Naive thymus-derived CD4-positive, alpha-beta T cell (primary cell): ENCODE data around the gene COL19A1. TPM values are rescaled to one million over a fixed set of nuclear protein-coding genes. Genes with fewer than 3 reads are reported as not detected.

Experiments used
- ATAC-seq: fragments of 150-1000 bp; cut with Tn5 transposase; 2 replicates; pipeline ENCODE4 v1.10.0; 2021; ENCODE audit warnings: mild to moderate bottlenecking, moderate library complexity
- CTCF ChIA-PET: fragments of 350-600 bp; sonication (Branson Sonifier 250); formaldehyde crosslinking; loops from one replicate; lab custom pipeline; 2021; ENCODE audit warnings: antibody characterized with exemption; lab: Charles Lee
- POLR2A ChIA-PET: fragments of 350-600 bp; sonication (Branson Sonifier 250); formaldehyde crosslinking; loops from one replicate; lab custom pipeline; 2021; ENCODE audit warnings: antibody characterized with exemption, inconsistent platforms; lab: Charles Lee
- DNase-seq, 9 donors: peaks; one replicate each; pipeline versions ENCODE4 v3.0.0 to v3.0.0-alpha.2; 2020 to 2022; ENCODE audit warnings: mixed read lengths in 1 of 9
- H3K27ac ChIP-seq: one replicate; pipeline ENCODE4 v1.7.0; 2013; ENCODE audit warnings: mild to moderate bottlenecking, low read depth, low read length, moderate library complexity
- H3K27me3 ChIP-seq, 2 donors: one replicate each; pipeline ENCODE4 v1.7.0; 2013; ENCODE audit warnings: low read length in 2 of 2, mild to moderate bottlenecking in 2 of 2, moderate library complexity in 2 of 2; ENCODE audit not compliant: control insufficient read depth in 2 of 2, insufficient read depth in 2 of 2
- H3K36me3 ChIP-seq, 3 experiments: 1 replicate in 2 of 3; 2 replicates in 1 of 3; pipeline ENCODE4 v1.7.0; 2013; ENCODE audit warnings: low read length in 3 of 3, mild to moderate bottlenecking in 3 of 3, moderate library complexity in 1 of 3; ENCODE audit not compliant: insufficient read depth in 3 of 3, control insufficient read depth in 2 of 3
- H3K4me1 ChIP-seq, 2 donors: one replicate each; pipeline ENCODE4 v1.7.0; 2013; ENCODE audit warnings: low read length in 2 of 2, mild to moderate bottlenecking in 2 of 2, moderate library complexity in 1 of 2; ENCODE audit not compliant: control insufficient read depth in 2 of 2, insufficient read depth in 2 of 2
- H3K4me3 ChIP-seq: 2 replicates; pipeline ENCODE4 v1.7.0; 2013; ENCODE audit warnings: mild to moderate bottlenecking, low read length
- H3K9me3 ChIP-seq, 3 experiments: 1 replicate in 2 of 3; 2 replicates in 1 of 3; pipeline ENCODE4 v1.7.0; 2013; ENCODE audit warnings: low read length in 3 of 3; ENCODE audit not compliant: control insufficient read depth in 2 of 3
- H3K27ac Mint-ChIP-seq, 9 donors: one replicate each; pipeline ENCODE4 v1.8.0; 2020 to 2022; ENCODE audit warnings: mixed read lengths in 9 of 9, mild to moderate bottlenecking in 8 of 9, moderate library complexity in 5 of 9, inconsistent platforms in 2 of 9
- H3K27me3 Mint-ChIP-seq, 5 donors: one replicate each; pipeline ENCODE4 v1.8.0; 2021 to 2022; ENCODE audit warnings: mixed read lengths in 5 of 5, mild to moderate bottlenecking in 1 of 5
- H3K36me3 Mint-ChIP-seq, 5 donors: one replicate each; pipeline ENCODE4 v1.8.0; 2020 to 2022; ENCODE audit warnings: mixed read lengths in 5 of 5, mild to moderate bottlenecking in 3 of 5, inconsistent platforms in 1 of 5
- H3K4me1 Mint-ChIP-seq, 7 donors: one replicate each; pipeline ENCODE4 v1.8.0; 2020 to 2022; ENCODE audit warnings: mixed read lengths in 7 of 7, mild to moderate bottlenecking in 3 of 7, inconsistent platforms in 1 of 7
- H3K4me3 Mint-ChIP-seq, 10 donors: one replicate each; pipeline ENCODE4 v1.8.0; 2020 to 2022; ENCODE audit warnings: mild to moderate bottlenecking in 10 of 10, mixed read lengths in 10 of 10, moderate library complexity in 6 of 10, inconsistent platforms in 2 of 10
- H3K9me3 Mint-ChIP-seq, 11 donors: one replicate each; pipeline ENCODE4 v1.8.0; 2020 to 2022; ENCODE audit warnings: mixed read lengths in 11 of 11, mild to moderate bottlenecking in 4 of 11, inconsistent platforms in 1 of 11, moderate library complexity in 1 of 11
- intact Hi-C, 2 donors: fragments of 100-400 bp; cut with micrococcal nuclease; formaldehyde crosslinking; loops; one replicate each; pipeline ENCODE4 v1.15.1; 2023
- polyA plus RNA-seq, 2 donors: library from polyadenylated mRNA; unstranded; fragments of 300-500 nt; fragmentation: Illumina TruSeq; gene quantifications; one replicate each; pipeline ENCODE4 v1.2.3, GENCODE V29; 2021
- total RNA-seq, 6 experiments: library from RNA in 5 of 6; stranded (reverse) in 5 of 6; gene quantifications; 1 replicate in 5 of 6; 2 replicates in 1 of 6; pipeline ENCODE4 v1.2.3 and lab custom pipeline; 2021 to 2026

COL19A1 gene
- total and polyA plus RNA-seq, 7 experiments from 2014 or later: 0.02 to 1.3 (median 0.32) TPM; not detected in 2

DNA sequence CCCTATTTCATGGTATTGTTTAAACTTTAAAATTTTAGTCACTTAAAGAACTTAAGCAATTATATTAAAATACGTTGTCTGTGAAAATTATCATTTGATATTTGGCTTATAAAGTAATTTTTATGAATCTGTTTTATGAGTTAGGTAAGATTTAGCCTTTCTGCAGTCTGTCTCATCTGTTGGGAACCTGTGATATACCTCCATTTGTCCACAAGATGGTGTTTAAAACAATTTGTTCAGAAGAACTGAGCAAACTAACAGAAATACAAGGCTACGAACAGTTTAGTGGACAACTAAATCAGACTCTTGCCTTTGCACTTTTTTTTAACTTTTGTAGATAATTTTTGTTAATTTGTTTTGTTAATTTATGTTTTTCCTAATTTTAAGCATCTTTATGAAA lies 344.1 kb downstream of the COL19A1 start:
- DNase-seq (no peak), ATAC-seq (no peak)
- no peak overlapping the region for H3K4me3 ChIP-seq
- no peaks in the 10 kb centered on the region for H3K4me1 ChIP-seq
- H3K27me3 ChIP-seq: no peaks in the 10 kb centered on the region
- ChIA-PET POLR2A (no interaction called here), CTCF (no interaction called here)
- Mint-ChIP-seq H3K4me1 (no peaks in the 10 kb centered on the region), H3K4me3 (no peak overlapping the region), H3K36me3 (no peaks in the 10 kb centered on the region), H3K27ac (no peak overlapping the region), H3K27me3 (peaks cover 2 to 21% (median 10%) of the 10 kb centered on the region in 5 donors), H3K9me3 (no peaks in the 10 kb centered on the region)
- no peaks in the 10 kb centered on the region for H3K9me3 ChIP-seq
- H3K36me3 ChIP-seq: no peaks in the 10 kb centered on the region
- H3K27ac ChIP-seq: no peak overlapping the region
- intact Hi-C loops: no loop called here

- no peaks in the 10 kb centered on the region for H3K4me1 ChIP-seq
- no peak for DNase-seq
- Mint-ChIP-seq H3K4me3 (no peak overlapping the region), H3K4me1 (peaks cover 0 to 1% (median 0%) of the 10 kb centered on the region in 7 donors), H3K36me3 (no peaks in the 10 kb centered on the region), H3K27me3 (peaks cover 3 to 34% (median 11%) of the 10 kb centered on the region in 5 donors), H3K9me3 (no peaks in the 10 kb centered on the region), H3K27ac (no peak overlapping the region)
- H3K36me3 ChIP-seq: no peaks in the 10 kb centered on the region
- POLR2A ChIA-PET: no interaction called here
- no peaks in the 10 kb centered on the region for H3K27me3 ChIP-seq
- H3K4me3 ChIP-seq: no peak overlapping the region
- no peak overlapping the region for H3K27ac ChIP-seq
- CTCF ChIA-PET: no interaction called here
- ATAC-seq: no peak
- no peaks in the 10 kb centered on the region for H3K9me3 ChIP-seq
- intact Hi-C loops: no loop called here
Measured at GRCh38 chr6:70215460-70216108, 349.2 kb downstream of the COL19A1 start.

- no peak overlapping the region for H3K4me3 Mint-ChIP-seq
- peaks cover 3 to 34% (median 8%) of the 10 kb centered on the region in 5 donors for H3K27me3 Mint-ChIP-seq
- DNase-seq: no peak
- CTCF ChIA-PET: no interaction called here
- POLR2A ChIA-PET: no interaction called here
- no peak for ATAC-seq
- Histone ChIP-seq H3K27ac (no peak overlapping the region), H3K36me3 (no peaks in the 10 kb centered on the region), H3K9me3 (no peaks in the 10 kb centered on the region), H3K4me1 (no peaks in the 10 kb centered on the region), H3K4me3 (no peak overlapping the region), H3K27me3 (no peaks in the 10 kb centered on the region)
- H3K9me3 Mint-ChIP-seq: no peaks in the 10 kb centered on the region
- H3K36me3 Mint-ChIP-seq: no peaks in the 10 kb centered on the region
- intact Hi-C loops: no loop called here
- peaks cover 0 to 1% (median 0%) of the 10 kb centered on the region in 7 donors for H3K4me1 Mint-ChIP-seq
- H3K27ac Mint-ChIP-seq: no peak overlapping the region
Measured at GRCh38 chr6:70216767-70217166, 350.4 kb downstream of the COL19A1 start.

DNA sequence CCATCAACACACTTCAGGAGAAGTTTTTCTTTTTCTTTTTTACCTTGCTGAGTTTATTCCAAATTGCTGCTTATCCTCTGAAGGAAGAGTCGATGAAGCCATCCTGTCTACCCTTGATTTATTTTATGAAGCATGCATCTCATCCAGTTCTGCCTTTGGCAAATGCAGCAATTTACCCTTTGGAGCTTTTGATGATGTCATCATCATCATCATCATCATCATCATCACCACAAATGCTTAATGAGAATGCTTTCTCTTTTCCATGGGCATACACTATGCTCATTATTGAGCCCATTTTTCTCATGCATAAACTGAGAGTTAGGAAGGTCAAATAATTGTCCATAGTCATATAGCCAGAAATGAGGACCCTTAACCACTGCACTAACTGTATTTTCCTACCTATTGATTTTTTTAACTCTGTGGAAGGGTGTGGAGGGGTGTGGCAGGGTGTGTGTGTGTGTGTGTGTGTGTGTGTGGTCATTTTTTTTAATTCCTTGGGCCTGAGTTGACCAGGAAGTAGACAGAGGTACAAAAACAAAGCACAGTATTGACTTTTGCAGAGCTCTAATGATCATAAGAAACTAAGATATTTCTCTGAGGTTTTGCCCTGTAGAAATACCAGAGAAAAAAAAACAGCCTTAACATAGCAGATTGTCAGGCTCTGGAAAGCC lies 353.7 kb downstream of the COL19A1 start:
- CTCF ChIA-PET: no interaction called here
- POLR2A ChIA-PET: no interaction called here
- no peak overlapping the region for H3K27ac ChIP-seq

DNA sequence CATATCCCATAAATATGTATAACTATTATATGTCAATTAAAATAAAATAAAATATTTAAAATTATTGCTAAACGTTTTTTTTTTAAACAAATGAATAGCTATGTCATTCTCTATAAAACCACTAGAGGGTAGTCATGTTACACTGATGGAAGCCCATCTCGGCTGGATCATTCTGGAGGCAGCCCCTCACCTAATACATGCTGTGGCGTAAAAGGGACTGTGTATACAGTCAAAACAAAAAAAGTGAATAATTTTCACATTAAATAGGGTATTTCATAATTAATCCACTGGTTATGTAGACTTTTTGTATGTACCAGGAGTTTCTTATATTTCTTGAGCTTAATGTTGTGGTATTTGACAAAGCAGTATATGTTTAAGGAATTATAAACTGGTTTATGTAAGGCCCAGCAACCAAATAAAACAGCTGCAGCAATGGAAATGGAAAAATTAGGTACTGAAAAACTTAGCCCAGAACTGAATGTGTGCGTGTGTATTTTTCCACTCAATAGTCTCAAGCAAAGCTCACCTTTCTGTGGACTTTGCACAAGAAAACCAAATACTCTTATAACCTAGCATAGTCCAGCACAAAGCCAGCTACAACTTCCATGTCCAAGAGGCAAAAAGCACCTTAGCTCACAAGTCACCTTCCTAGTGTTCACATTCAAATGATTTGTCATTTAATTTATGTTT lies 354.8 kb downstream of the COL19A1 start:
- intact Hi-C loops: loop anchor here (1.0 to 5.0 kb wide), 6 partner anchors 148 to 792 kb away; partner anchors contain the start of gene B3GAT2 (in 1 of the 2)
- Histone ChIP-seq H3K4me1 (no peaks in the 10 kb centered on the region), H3K27ac (no peak overlapping the region), H3K9me3 (no peaks in the 10 kb centered on the region), H3K36me3 (no peaks in the 10 kb centered on the region), H3K4me3 (no peak overlapping the region), H3K27me3 (no peaks in the 10 kb centered on the region)
- Mint-ChIP-seq H3K9me3 (no peaks in the 10 kb centered on the region), H3K36me3 (no peaks in the 10 kb centered on the region), H3K27me3 (peaks cover 4 to 31% (median 7%) of the 10 kb centered on the region in 5 donors), H3K4me1 (peaks cover 0 to 1% (median 0%) of the 10 kb centered on the region in 7 donors), H3K4me3 (no peak overlapping the region), H3K27ac (no peak overlapping the region)
- DNase-seq (peak in 4 of 9 donors; percentile 3 to 16 (median 11)), ATAC-seq (peak; percentile 50)
- POLR2A ChIA-PET: no interaction called here
- CTCF ChIA-PET: interaction anchor here (0.6 to 1.3 kb wide), 5 partner anchors 9 to 782 kb away, joined by 3 to 10 read pairs (median 3); no protein-coding TSS in a partner anchor

More for the DNA sequence above, 353.7 kb downstream of the COL19A1 start:
- Mint-ChIP-seq H3K4me3 (no peak overlapping the region), H3K27ac (no peak overlapping the region), H3K9me3 (no peaks in the 10 kb centered on the region), H3K4me1 (peaks cover 0 to 1% (median 0%) of the 10 kb centered on the region in 7 donors), H3K36me3 (no peaks in the 10 kb centered on the region), H3K27me3 (peaks cover 2 to 31% (median 6%) of the 10 kb centered on the region in 5 donors)
- DNase-seq (no peak), ATAC-seq (no peak)
- H3K36me3 ChIP-seq: no peaks in the 10 kb centered on the region
- H3K27me3 ChIP-seq: no peaks in the 10 kb centered on the region
- no peaks in the 10 kb centered on the region for H3K4me1 ChIP-seq
- no peaks in the 10 kb centered on the region for H3K9me3 ChIP-seq
- no peak overlapping the region for H3K4me3 ChIP-seq
- intact Hi-C loops: loop anchor here in 1 of 2 donors (5.0 kb wide), 2 partner anchors 737 to 792 kb away; partner anchors contain the start of gene B3GAT2

- ChIA-PET CTCF (interaction anchor here (0.7 to 1.3 kb wide), 3 partner anchors 9 to 781 kb away, joined by 3 to 10 read pairs (median 10); no protein-coding TSS in a partner anchor), POLR2A (no interaction called here)
- no peaks in the 10 kb centered on the region for H3K27me3 ChIP-seq
- ATAC-seq (no peak), DNase-seq (no peak)
- no peaks in the 10 kb centered on the region for H3K36me3 Mint-ChIP-seq
- no peak overlapping the region for H3K4me3 ChIP-seq
- no peaks in the 10 kb centered on the region for H3K36me3 ChIP-seq
- H3K27me3 Mint-ChIP-seq: peaks cover 4 to 30% (median 7%) of the 10 kb centered on the region in 5 donors
- H3K4me1 ChIP-seq: no peaks in the 10 kb centered on the region
- no peak overlapping the region for H3K27ac Mint-ChIP-seq
- intact Hi-C loops: loop anchor here (1.0 to 5.0 kb wide), 6 partner anchors 147 to 791 kb away; partner anchors contain the start of gene B3GAT2 (in 1 of the 2)
- H3K4me1 Mint-ChIP-seq: peaks cover 0 to 1% (median 0%) of the 10 kb centered on the region in 7 donors
- H3K9me3 Mint-ChIP-seq: no peaks in the 10 kb centered on the region
- H3K27ac ChIP-seq: no peak overlapping the region
- H3K9me3 ChIP-seq: no peaks in the 10 kb centered on the region
- no peak overlapping the region for H3K4me3 Mint-ChIP-seq
Measured at GRCh38 chr6:70221715-70222438, 355.5 kb downstream of the COL19A1 start.
